GF-D8 (cell line): ENCODE measurements around the gene PLVAP.

Source experiments
- DNase-seq: peaks from one replicate; lab custom pipeline; 2025; lab: John Stamatoyannopoulos, UW

Gene PLVAP

GRCh38 chr19:17321655-17322489 is 55.3 kb downstream of the PLVAP start:
- no peak for DNase-seq

- DNase-seq = no peak
Observed at GRCh38 chr19:17320435-17320834, 56.7 kb downstream of the PLVAP start.

DNA sequence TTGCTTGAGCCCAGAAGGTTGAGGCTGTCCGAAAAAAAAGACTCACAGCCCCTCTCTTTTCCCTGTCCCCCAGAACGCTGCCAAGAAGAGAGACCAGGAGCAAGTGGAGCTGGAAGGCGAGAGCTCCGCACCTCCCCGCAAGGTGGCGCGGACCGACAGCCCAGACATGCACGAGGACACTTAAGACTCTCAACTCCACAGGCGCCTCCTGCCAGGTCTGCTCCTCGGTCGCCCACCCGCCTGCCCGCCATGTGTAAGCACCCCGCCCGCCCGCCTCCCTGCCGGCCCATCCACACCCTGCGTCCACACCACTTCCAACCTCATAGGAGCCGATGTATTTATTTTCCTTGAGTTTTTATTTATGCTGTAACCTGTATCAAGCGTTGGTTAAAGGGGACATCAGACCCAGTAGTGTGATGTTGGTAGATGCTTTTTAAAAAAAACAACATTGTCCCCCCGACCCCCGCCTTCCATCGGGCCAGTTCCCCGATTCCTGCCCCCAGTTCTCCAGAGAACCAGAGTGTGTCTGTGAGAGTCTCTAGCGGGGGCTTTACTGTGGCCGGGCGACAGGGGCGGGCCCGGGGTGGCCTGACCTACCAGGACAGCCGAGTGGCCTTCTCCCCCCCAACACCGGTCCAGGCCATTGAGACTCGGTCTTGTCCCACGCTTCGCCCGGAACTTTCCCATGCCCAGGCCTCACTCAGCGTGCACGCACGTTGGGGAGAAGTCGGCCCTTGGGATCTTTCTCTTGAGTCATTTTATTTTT is 57.5 kb downstream of the PLVAP start:
- DNase-seq = no peak

GRCh38 chr19:17318966-17319365 is 58.2 kb downstream of the PLVAP start:
- no peak for DNase-seq

DNA sequence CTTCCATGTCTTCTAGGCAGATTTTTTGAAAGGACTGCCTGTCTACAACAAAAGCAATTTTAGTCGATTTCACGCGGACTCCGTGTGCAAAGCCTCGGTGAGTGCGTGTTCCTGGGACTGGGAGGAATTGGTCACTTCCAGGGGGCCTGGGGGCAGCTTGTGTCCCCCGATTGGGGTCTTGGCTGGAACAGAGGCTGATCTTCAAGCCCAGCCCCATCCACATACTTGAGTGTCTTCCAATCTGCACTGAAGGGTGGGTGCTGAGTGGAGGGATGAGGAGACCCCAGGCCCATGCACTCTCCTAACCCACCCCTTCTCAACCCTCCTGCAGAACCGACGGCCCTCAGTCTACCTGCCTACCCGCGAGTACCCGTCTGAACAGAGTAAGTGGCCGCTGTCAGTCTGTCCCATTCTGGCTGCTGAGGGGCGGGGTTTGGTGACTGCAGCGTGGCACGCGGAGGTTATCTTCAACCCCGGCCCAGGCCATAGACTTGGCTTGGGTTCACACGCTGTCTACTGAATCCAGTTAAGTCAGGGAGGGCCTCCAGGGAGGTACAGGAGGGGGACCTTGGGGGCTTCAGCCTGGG is 63.0 kb downstream of the PLVAP start:
- DNase-seq = no peak

- DNase-seq = no peak
Observed at GRCh38 chr19:17312189-17313113, 64.7 kb downstream of the PLVAP start.

GRCh38 chr19:17311455-17312188 is 65.5 kb downstream of the PLVAP start:
- no peak for DNase-seq

DNA sequence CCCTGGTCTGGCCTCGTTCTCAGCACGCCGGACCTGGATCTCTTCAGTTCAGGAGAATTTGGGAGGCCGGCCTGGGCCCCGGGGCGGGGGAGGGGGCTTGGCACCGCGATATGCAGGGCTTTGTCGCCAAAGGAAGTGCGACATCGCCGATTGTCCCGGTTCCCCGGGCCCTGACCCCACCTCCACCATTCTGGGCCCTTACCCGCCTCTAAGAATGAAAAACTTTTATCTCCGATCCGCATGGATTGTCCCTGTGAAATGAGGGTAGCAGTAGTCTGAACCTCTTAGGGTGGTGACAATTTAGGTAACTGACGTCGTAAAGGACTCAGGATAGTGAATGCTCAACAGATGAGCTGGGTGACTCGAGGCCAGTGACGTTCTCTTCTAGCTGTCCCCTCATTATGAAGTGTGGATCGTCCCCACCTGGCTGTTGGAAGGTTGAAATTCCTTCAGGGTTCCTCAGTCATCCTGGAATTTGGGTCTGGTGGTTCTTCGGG is 67.1 kb downstream of the PLVAP start:
- DNase-seq = no peak

DNA sequence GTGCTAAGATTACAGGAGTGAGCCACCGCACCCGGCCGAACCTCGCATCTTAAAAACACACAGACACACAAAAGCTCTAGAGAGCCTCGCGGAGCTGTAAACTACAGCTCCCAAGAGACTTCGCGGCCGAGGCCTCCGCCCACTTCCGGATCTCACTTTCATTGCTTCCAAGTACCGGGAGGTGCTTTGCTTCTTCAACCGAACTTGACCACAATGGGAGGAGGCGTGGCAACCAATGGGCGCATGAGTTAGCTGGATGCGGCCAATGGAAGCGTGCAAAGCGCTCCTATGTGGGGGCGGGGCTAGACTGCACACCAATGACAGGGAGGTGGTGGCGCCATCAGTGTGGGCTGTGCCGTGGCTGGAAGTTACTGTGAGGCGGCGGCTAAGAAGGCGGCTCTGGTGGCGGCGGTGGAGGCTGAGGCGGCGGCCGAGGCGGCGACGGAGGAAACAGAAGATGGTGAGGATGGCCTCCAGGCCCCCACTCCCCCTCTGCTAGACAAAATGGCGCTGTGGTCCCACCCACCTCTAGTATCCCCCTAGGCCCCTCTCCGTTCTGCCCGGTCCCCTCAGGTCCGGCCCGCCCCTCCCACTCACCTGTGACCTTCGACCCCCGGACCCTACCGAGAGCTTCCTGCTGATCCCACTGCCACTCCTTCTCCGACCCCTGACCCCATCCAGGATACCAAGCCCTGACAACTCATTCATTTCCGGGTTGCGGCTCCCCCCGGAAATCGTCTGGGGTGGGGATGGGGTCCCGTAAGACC is 67.8 kb downstream of the PLVAP start, which contains the start of gene DDA1:
Gene DDA1, plus strand, starts transcription at position 366 of the 767 bp plus-strand sequence. Its CDS starts 92 bp downstream, at position 458.
- DNase-seq = peak; percentile 99

- DNase-seq = no peak
Observed at GRCh38 chr19:17307876-17308377, 69.2 kb downstream of the PLVAP start.

- no peak for DNase-seq
Observed at GRCh38 chr19:17306285-17306714, 70.8 kb downstream of the PLVAP start.

DNA sequence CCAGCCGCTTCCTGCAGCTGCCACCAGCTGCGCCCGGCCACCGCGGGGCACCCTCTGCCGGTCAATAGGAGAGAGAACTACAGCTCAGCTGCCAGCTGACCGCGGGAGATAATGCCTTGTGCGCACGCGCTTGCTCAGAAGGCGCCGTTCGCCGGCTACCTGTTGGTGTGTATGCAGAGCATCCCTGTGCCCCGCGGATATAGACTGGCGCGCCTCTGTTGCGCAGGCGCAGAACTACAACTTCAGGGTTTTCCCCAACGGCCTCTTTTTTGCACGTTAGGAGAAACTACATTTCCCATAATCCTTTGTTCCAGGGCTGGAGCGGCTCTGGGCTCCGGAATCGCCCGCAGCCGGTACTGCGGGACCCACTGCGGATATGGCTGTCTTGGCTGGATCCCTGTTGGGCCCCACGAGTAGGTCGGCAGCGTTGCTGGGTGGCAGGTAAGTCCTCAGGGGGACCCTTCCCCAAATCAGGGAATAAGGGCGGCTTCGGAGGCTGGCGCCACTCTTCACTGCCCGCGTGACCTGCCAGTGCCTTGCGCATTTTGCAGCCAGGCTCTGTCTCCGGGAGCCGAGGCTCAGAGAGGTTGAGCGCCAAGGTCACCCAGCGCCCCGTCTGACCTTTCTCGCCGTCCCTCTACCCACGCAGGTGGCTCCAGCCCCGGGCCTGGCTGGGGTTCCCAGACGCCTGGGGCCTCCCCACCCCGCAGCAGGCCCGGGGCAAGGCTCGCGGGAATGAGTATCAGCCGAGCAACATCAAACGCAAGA is 71.4 kb downstream of the PLVAP start, which contains the start of gene MRPL34:
Gene MRPL34, plus strand, starts transcription at position 356 of the 768 bp plus-strand sequence. Its CDS starts 21 bp downstream, at position 377.
- peak; percentile 99 for DNase-seq

GRCh38 chr19:17305216-17305516 is 72.0 kb downstream of the PLVAP start:
- no peak for DNase-seq

DNA sequence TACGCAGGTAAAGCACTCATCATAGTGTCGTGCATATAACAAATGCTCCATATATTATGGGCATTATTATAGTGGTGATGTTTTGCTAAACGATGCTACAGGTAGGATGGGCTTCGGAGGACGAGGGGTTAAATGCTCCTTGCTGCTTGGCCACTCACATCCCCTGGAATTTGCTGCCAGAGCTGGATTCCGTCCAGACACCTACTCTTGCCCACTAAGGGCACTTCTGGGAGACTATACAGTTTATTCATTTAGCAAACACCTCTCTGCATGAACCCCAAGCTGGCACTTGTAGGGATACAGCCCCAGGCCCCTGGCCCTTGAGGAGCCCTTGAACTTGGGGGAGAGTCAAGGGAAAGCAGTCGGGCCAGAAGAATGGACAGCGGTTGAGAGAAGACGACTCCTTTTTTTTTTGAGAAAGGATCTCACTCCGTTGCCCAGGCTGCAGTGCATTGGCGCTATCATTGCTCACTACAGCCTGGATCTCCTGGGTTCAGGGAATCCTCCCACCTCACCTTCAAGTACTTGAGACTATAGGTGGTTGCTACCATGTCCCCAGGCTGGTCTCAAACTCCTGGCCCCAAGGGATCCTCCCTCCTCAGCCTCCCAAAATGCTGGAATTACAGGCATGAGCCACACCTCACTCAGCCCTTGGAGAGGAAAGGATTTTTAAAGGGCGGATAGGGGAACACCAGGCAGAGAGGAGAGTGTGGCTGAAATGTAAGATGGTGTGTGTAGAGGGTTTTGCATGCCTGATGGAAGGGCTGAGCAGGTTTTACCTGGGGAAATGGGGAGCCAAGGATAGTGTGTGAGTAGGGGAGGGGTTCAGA is 72.5 kb downstream of the PLVAP start:
- DNase-seq = no peak

DNA sequence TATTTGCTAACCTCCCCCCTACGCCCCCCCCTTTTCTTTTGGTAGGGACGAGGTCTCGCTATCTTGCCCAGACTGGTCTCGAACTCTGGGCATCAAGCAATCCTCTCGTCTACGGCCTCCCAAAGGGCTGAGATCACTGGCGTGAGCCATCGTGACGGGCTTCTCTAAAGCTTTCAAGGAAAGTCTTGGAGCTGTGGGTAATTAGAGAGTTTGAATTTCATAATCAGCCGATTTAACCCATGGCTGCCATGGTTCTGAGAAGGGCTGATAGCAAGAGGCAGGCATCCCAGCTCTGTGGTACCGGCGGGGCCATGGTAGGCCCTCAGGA is 73.2 kb downstream of the PLVAP start:
- no peak for DNase-seq

DNA sequence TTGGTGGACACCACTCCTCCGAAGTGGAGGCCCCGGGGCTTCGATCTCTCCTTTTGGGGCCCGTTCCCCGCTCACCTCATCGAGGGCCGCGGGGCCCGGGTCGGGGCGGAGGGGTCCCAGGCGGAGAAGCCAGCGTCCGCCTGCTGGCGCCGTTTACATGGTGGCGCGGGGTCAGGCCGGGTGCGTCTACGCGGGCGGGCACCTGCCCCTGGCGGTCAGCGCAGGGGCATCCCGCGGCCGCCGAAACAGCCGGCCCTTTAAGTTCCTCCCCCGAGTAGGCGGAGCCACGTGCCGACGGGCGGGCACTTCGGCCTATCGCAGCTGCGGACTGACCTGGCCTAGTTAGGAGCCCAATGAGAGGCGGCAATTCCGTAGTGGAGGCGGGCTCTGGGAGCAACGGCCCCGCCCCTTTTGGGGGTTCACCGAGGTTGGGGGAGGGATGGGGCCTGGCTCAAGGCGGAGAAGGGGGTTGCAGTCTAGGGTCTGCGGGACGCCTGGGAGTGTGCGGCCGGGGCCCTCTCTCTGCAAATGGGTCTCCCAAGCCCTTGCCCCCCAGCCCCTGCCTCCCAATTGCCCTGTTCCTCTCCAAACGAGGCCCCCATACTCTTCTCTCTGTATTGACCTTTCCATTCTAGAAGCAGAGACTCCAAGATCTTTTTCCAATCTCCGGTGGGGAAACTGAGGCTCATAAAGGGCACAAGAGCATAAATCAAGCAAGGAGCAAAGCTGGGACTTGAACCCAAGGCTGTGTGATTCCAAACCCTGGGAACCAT is 73.8 kb downstream of the PLVAP start, which contains the start of gene ABHD8:
Gene ABHD8, minus strand, starts transcription at position 259 of the 773 bp plus-strand sequence. CDS start 1,809 bp downstream, outside the sequence.
- DNase-seq = peak; percentile 55
